ENCODE measurements around the gene PPP2R1A. TPM values are rescaled to one million over a fixed set of nuclear protein-coding genes. Genes with fewer than 3 reads are reported as not detected.

Gene PPP2R1A
- total RNA-seq, 4 donors from 2014 or later = 141 to 162 (median 156) TPM

DNA sequence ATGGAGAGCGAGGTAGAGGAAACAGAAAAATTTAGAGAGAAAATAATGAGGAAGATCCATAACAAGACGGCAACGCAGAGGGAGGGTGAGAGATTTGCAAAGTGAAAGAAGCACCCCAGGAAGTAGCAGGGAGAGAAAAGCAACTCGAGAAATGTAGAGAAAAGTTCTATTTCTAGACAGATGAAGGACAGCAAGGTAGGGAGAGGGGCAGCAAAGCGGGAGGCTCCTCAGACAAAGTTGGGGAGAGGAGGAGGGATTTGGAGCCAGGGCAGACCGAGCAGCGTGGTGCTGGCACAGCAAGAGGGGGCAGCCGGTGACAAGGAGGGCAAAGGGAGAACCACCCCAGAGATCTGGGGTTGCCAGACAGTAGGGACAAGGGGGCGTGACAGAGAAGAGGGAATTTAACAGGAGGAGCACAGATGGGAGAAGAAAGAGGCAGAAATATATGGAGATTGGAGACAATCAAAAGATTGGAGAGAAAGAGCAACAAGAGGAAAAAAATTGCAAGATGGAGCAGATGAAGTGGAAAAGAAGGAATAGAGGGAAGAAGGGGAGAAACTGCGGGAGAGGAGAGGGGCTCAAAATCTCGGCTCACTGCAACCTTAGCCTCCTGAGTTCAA is 80.5 kb downstream of the PPP2R1A start:
- ATAC-seq (ENCODE audit: low FRiP score) (no peak), DNase-seq (ENCODE audit: low spot score) (no peak)
- TF ChIP-seq, protein P1, sequence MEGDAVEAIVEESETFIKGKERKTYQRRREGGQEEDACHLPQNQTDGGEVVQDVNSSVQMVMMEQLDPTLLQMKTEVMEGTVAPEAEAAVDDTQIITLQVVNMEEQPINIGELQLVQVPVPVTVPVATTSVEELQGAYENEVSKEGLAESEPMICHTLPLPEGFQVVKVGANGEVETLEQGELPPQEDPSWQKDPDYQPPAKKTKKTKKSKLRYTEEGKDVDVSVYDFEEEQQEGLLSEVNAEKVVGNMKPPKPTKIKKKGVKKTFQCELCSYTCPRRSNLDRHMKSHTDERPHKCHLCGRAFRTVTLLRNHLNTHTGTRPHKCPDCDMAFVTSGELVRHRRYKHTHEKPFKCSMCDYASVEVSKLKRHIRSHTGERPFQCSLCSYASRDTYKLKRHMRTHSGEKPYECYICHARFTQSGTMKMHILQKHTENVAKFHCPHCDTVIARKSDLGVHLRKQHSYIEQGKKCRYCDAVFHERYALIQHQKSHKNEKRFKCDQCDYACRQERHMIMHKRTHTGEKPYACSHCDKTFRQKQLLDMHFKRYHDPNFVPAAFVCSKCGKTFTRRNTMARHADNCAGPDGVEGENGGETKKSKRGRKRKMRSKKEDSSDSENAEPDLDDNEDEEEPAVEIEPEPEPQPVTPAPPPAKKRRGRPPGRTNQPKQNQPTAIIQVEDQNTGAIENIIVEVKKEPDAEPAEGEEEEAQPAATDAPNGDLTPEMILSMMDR (IDR thresholded peaks at IDR 0.05) = no peak

DNA sequence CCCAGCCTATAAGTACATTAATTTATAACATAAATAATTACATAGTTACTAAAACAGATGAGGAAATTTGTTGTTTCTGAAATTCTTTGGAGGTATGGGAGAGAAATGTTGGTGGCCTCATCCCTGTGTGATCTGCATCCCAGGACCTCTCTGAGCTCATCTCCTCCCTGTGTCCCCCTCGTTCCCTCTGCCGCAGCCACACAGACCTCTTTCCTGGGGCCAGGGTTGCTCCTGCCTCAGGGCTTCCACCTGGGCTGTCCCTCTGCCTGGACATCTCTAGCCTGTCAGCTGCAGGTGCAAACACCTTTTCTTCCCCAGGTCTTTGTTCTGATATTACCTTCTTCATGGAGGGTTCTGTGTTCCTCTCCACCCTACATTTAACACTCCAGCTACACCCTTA is 83.4 kb downstream of the PPP2R1A start:
- TF ChIP-seq, protein P1 (IDR thresholded peaks at IDR 0.05) = no peak
- ATAC-seq (ENCODE audit: low FRiP score) (no peak), DNase-seq (ENCODE audit: low spot score) (no peak)

DNA sequence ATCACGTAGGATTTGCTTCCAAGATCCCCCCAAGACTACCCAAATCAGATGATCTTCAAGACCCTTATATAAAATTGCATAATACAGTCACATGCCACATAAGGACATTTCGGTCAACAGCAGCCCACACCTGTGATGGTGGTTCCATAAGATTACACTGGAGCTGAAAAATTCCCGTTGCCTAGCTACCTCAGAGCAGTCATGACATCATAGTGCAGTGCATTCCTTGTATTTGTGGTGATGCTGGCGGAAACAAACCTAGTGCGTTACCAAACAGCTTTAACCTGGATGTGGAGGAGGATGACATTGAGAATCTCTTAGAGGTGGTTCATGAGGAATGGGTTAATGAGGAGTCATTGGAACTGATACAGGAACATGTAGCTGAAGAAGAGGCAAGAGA is 84.3 kb downstream of the PPP2R1A start:
- DNase-seq (ENCODE audit: low spot score) = no peak
- TF ChIP-seq, protein P1 (IDR thresholded peaks at IDR 0.05) = no peak
- ATAC-seq (ENCODE audit: low FRiP score) = no peak

DNA sequence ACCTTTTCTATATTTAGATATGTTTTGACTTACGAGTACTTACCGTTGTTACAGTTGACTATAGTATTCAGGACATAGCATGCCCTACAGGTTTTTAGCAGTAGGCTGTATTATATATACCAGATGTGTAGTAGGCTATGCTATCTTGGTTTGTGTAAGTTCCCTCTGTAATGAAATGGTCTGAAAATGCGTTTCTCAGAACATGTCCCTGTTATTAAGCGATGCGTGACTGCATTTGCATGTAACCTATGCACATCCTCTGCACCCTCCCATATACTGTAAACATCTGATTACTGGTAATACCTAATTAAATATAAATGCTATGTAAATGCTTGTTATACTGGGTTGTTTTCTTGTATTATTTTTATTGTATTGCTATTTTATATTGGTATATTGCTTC is 86.1 kb downstream of the PPP2R1A start:
- no peak for ATAC-seq (ENCODE audit: low FRiP score)
- DNase-seq (ENCODE audit: low spot score) = no peak
- TF ChIP-seq, protein P1 (IDR thresholded peaks at IDR 0.05) = no peak

DNA sequence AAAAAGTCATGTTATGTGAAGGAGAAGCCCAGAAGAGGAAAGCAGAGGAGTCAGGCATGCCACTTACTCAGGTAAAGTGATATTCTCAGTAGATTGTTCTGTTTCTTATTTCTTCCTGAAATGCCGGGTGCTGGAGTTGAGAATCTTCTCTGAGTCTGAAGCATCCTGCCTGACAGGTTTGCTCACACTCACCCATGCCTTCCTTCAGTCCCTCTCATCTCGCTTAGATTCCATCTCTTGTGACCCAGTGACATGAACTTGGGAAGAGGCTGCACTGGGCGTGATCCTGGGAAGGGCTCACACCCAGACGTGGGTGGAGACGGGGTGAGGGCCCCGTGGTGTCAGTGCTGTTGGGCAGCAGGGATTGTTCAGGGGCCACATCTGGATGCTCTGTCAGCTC is 87.6 kb downstream of the PPP2R1A start:
- DNase-seq (ENCODE audit: low spot score) (no peak), ATAC-seq (ENCODE audit: low FRiP score) (no peak)
- TF ChIP-seq, protein P1 (IDR thresholded peaks at IDR 0.05) = no peak

Small RNA genes within 50 kb of the gene (small RNA-seq; reads per million reads assigned to genes)
- not detected for gene MIR6801
- not detected for gene RF00019
- gene RPL37P23 = not detected

Other genes starting within 250 kb of the PPP2R1A start
- 10 to 100 TPM in 1 of 4 donors, 1 to 10 TPM in 3; 8.3 to 15.4 (median 8.7) TPM for gene ZNF350, start 203.2 kb upstream of the PPP2R1A start, total RNA-seq
- 10 to 100 TPM in 1 of 4 donors, 1 to 10 TPM in 3; 7.0 to 12.8 (median 8.6) TPM for gene ZNF615, start 181.8 kb upstream of the PPP2R1A start, total RNA-seq
- 10 to 100 TPM in 1 of 4 donors, 1 to 10 TPM in 3; 6.8 to 12.7 (median 8.3) TPM for gene ZNF614, start 161.7 kb upstream of the PPP2R1A start, total RNA-seq
- gene ZNF432, start 141.2 kb upstream of the PPP2R1A start, total RNA-seq = 10 to 100 TPM in 3 of 4 donors, 1 to 10 TPM in 1; 7.3 to 15.3 (median 11.7) TPM
- 10 to 100 TPM; 11.2 to 32.9 (median 21.8) TPM for gene ZNF841, start 94.3 kb upstream of the PPP2R1A start, total RNA-seq
- 1 to 10 TPM; 3.0 to 7.1 (median 6.1) TPM for gene ZNF616, start 50.1 kb upstream of the PPP2R1A start, total RNA-seq
- 10 to 100 TPM in 1 of 4 donors, 1 to 10 TPM in 3; 5.8 to 15.1 (median 7.3) TPM for gene ZNF836, start 18.4 kb upstream of the PPP2R1A start, total RNA-seq
- 10 to 100 TPM in 1 of 4 donors, 1 to 10 TPM in 3; 5.7 to 21.8 (median 8.3) TPM for gene ZNF766, start 79.5 kb downstream of the PPP2R1A start, total RNA-seq
- 10 to 100 TPM in 1 of 4 donors, 1 to 10 TPM in 3; 4.9 to 12.9 (median 7.4) TPM for gene ZNF480, start 107.1 kb downstream of the PPP2R1A start, total RNA-seq
- gene ZNF610, start 146.2 kb downstream of the PPP2R1A start, total RNA-seq = 1 to 10 TPM in 3 of 4 donors, under 1 TPM in 1; 0.48 to 3.5 (median 1.4) TPM
- gene ZNF880, start 179.9 kb downstream of the PPP2R1A start, total RNA-seq = 10 to 100 TPM; 13.6 to 26.8 (median 16.1) TPM
- 10 to 100 TPM in 3 of 4 donors, 1 to 10 TPM in 1; 8.0 to 29.2 (median 11.9) TPM for gene ZNF528, start 207.8 kb downstream of the PPP2R1A start, total RNA-seq
- gene ZNF534, start 239.1 kb downstream of the PPP2R1A start, total RNA-seq = under 1 TPM in 1 of 4 donors, not detected in 3; 0.28 TPM